GM23248 (cell line): ENCODE data around the gene CFB. TPM values are rescaled to one million over a fixed set of nuclear protein-coding genes. Genes with fewer than 3 reads are reported as not detected.
A peak's percentile ranks its signal among the peaks of the same experiment; 100 is the strongest.

ENCODE experiments used
- DNase-seq: peaks from one replicate; pipeline ENCODE4 v3.0.0-alpha.2; 2015
- H2AFZ ChIP-seq: fragments of 200-600 bp; sonication (generic); 2 replicates; pipeline ENCODE4 v1.6.1; 2016; ENCODE audit warnings: antibody characterized with exemption
- H3F3A ChIP-seq: fragments of 200-600 bp; sonication (generic); 2 replicates; pipeline ENCODE4 v1.6.1; 2016; ENCODE audit warnings: mild to moderate bottlenecking, antibody characterized with exemption, mixed run types; ENCODE audit not compliant: insufficient read depth
- H3K27ac ChIP-seq: fragments of 200-600 bp; sonication (generic); 2 replicates; pipeline ENCODE4 v1.5.1; 2016; ENCODE audit warnings: mild to moderate bottlenecking
- H3K27me3 ChIP-seq: fragments of 200-600 bp; sonication (generic); replicated peaks from 2 replicates; pipeline ENCODE4 v1.6.1; 2016; ENCODE audit warnings: mild to moderate bottlenecking; ENCODE audit not compliant: insufficient read depth
- H3K36me3 ChIP-seq: fragments of 200-600 bp; sonication (generic); 2 replicates; pipeline ENCODE4 v1.6.1; 2016; ENCODE audit warnings: low read depth, mild to moderate bottlenecking
- H3K4me1 ChIP-seq: fragments of 200-600 bp; sonication (generic); 2 replicates; pipeline ENCODE4 v1.6.1; 2016; ENCODE audit warnings: mild to moderate bottlenecking; ENCODE audit not compliant: insufficient read depth
- H3K4me2 ChIP-seq: fragments of 200-600 bp; sonication (generic); one replicate; pipeline ENCODE4 v1.6.1; 2016; ENCODE audit warnings: mild to moderate bottlenecking; ENCODE audit not compliant: unreplicated experiment
- H3K4me3 ChIP-seq: fragments of 200-600 bp; sonication (generic); 2 replicates; pipeline ENCODE4 v1.5.1; 2016; ENCODE audit warnings: mild to moderate bottlenecking
- H3K79me2 ChIP-seq: fragments of 200-600 bp; sonication (generic); 2 replicates; pipeline ENCODE4 v1.6.1; 2016; ENCODE audit warnings: mild to moderate bottlenecking; ENCODE audit not compliant: insufficient read depth
- H3K9ac ChIP-seq: fragments of 200-600 bp; sonication (generic); 2 replicates; pipeline ENCODE4 v1.6.1; 2016; ENCODE audit warnings: mild to moderate bottlenecking
- H3K9me2 ChIP-seq: fragments of 200-600 bp; sonication (generic); 2 replicates; pipeline ENCODE4 v1.6.1; 2016; ENCODE audit warnings: mixed run types, mild to moderate bottlenecking, moderate library complexity; ENCODE audit not compliant: insufficient read depth
- H3K9me3 ChIP-seq: fragments of 200-600 bp; sonication (generic); one replicate; pipeline ENCODE4 v1.6.1; 2017; ENCODE audit warnings: low read depth
- H4K20me1 ChIP-seq: fragments of 200-600 bp; sonication (generic); 2 replicates; pipeline ENCODE4 v1.6.0; 2016; ENCODE audit not compliant: insufficient read depth
- EZH2 ChIP-seq: fragments of 200-600 bp; sonication (generic); IDR thresholded peaks from 2 replicates; pipeline ENCODE4 v1.6.1; 2018; ENCODE audit warnings: antibody characterized with exemption, mild to moderate bottlenecking; ENCODE audit not compliant: insufficient read depth, poor library complexity, severe bottlenecking
- EZH2phosphoT487 ChIP-seq: fragments of 200-600 bp; sonication (generic); IDR thresholded peaks from 2 replicates; pipeline ENCODE4 v1.6.1; 2018; ENCODE audit warnings: antibody characterized with exemption, moderate library complexity, mild to moderate bottlenecking, low read depth; ENCODE audit not compliant: insufficient read depth
- WGBS, 2 experiments: methylation state at CpG; one replicate each; pipeline ENCODE4 v1.1.6; 2015 to 2017; ENCODE audit warnings: low lambda C conversion rate in 2 of 2, low coverage in 1 of 2; ENCODE audit errors: missing lambda C conversion rate in 2 of 2; 5-methylcytosine and 5-hydroxymethylcytosine counted together
- in situ Hi-C: fragments of 300-500 bp; cut with MboI; formaldehyde crosslinking; loops from 2 replicates; pipeline ENCODE4 v1.15.0; 2020
- polyA plus RNA-seq: library from polyadenylated mRNA; unstranded; fragments of >200 nt; fragmentation: Nextera tagmentation; extraction: Ambion mirVana; gene quantifications from 2 replicates; pipeline ENCODE4 v1.2.1, GENCODE V29; 2016
- total RNA-seq: library from RNA; depleted of rRNA; stranded (reverse); fragments of >200 nt; shearing (Covaris generic); gene quantifications from 2 replicates; pipeline ENCODE4 v1.2.3, GENCODE V29; 2014

The CFB gene
- total and polyA plus RNA-seq, 2 experiments from 2014 or later: 3.9 to 4.4 TPM

GRCh38 chr6:31935021-31935420, 10.9 kb upstream of the CFB start:
- WGBS, 2 experiments: 85 to 89% methylated on average over 3 of the region's 3 CpGs
- no peaks in the 10 kb centered on the region for H3K79me2 ChIP-seq
- H3K36me3 ChIP-seq: no peaks in the 10 kb centered on the region
- DNase-seq: no peak
- H3F3A ChIP-seq: no peaks in the 10 kb centered on the region
- H3K9me2 ChIP-seq: no peaks in the 10 kb centered on the region
- in situ Hi-C loops: no loop called here
- no peaks in the 10 kb centered on the region for H3K9me3 ChIP-seq
- H2AFZ ChIP-seq: no peak overlapping the region
- H3K4me3 ChIP-seq: no peak overlapping the region
- no peaks in the 10 kb centered on the region for H3K27me3 ChIP-seq
- H3K4me2 ChIP-seq: no peak overlapping the region
- no peak overlapping the region for H3K27ac ChIP-seq
- no peak for TF ChIP-seq EZH2
- no peak for TF ChIP-seq EZH2phosphoT487
- H3K4me1 ChIP-seq: no peaks in the 10 kb centered on the region
- H4K20me1 ChIP-seq: no peaks in the 10 kb centered on the region
- no peak overlapping the region for H3K9ac ChIP-seq

GRCh38 chr6:31935823-31936222, 10.1 kb upstream of the CFB start:
- Histone ChIP-seq H3K4me2 (no peak overlapping the region), H4K20me1 (no peaks in the 10 kb centered on the region), H3K27me3 (no peaks in the 10 kb centered on the region), H2AFZ (no peak overlapping the region), H3F3A (no peaks in the 10 kb centered on the region), H3K79me2 (no peaks in the 10 kb centered on the region), H3K27ac (no peak overlapping the region), H3K9ac (no peak overlapping the region), H3K9me3 (no peaks in the 10 kb centered on the region), H3K9me2 (no peaks in the 10 kb centered on the region), H3K4me1 (no peaks in the 10 kb centered on the region), H3K36me3 (no peaks in the 10 kb centered on the region), H3K4me3 (no peak overlapping the region)
- WGBS, 2 experiments: 77 to 79% methylated on average over 9 of the region's 9 CpGs
- no peak for TF ChIP-seq EZH2
- TF ChIP-seq EZH2phosphoT487: no peak
- in situ Hi-C loops: no loop called here
- no peak for DNase-seq

- WGBS, 2 experiments: 27 to 28% methylated on average over 6 of the region's 6 CpGs
- Histone ChIP-seq H3K79me2 (no peaks in the 10 kb centered on the region), H3K36me3 (no peaks in the 10 kb centered on the region), H3K4me2 (no peak overlapping the region), H3K4me1 (peaks cover 3% of the 10 kb centered on the region), H3K27ac (no peak overlapping the region), H3K9me2 (no peaks in the 10 kb centered on the region), H3F3A (no peaks in the 10 kb centered on the region), H3K9ac (no peak overlapping the region), H2AFZ (no peak overlapping the region), H4K20me1 (no peaks in the 10 kb centered on the region), H3K27me3 (no peaks in the 10 kb centered on the region), H3K4me3 (no peak overlapping the region), H3K9me3 (no peaks in the 10 kb centered on the region)
- in situ Hi-C loops: no loop called here
- TF ChIP-seq EZH2phosphoT487 (no peak), EZH2 (no peak)
- DNase-seq: peak; percentile 23
Measured at GRCh38 chr6:31940256-31940664, 5.6 kb upstream of the CFB start.

- in situ Hi-C loops: no loop called here
- Histone ChIP-seq H3K36me3 (no peaks in the 10 kb centered on the region), H3K9me2 (no peaks in the 10 kb centered on the region), H4K20me1 (no peaks in the 10 kb centered on the region), H3K27ac (no peak overlapping the region), H3F3A (no peaks in the 10 kb centered on the region), H3K4me2 (no peak overlapping the region), H3K79me2 (no peaks in the 10 kb centered on the region), H2AFZ (no peak overlapping the region), H3K9me3 (no peaks in the 10 kb centered on the region), H3K27me3 (no peaks in the 10 kb centered on the region), H3K9ac (no peak overlapping the region), H3K4me1 (peaks cover 13% of the 10 kb centered on the region), H3K4me3 (no peak overlapping the region)
- DNase-seq: no peak
- TF ChIP-seq EZH2: no peak
- TF ChIP-seq EZH2phosphoT487: no peak
- WGBS, 2 experiments: 62 to 66% methylated on average over 3 of the region's 3 CpGs
Measured at GRCh38 chr6:31943742-31944141, 2.2 kb upstream of the CFB start.

- H3K79me2 ChIP-seq: no peaks in the 10 kb centered on the region
- no peaks in the 10 kb centered on the region for H4K20me1 ChIP-seq
- H3K4me3 ChIP-seq: peak overlapping the region; percentile 70
- H3K27me3 ChIP-seq: no peaks in the 10 kb centered on the region
- DNase-seq: no peak
- TF ChIP-seq EZH2phosphoT487: no peak
- no peak for TF ChIP-seq EZH2
- peaks cover 7% of the 10 kb centered on the region; the same call in 1 of the 2 replicates for H3F3A ChIP-seq
- no peaks in the 10 kb centered on the region for H3K9me3 ChIP-seq
- H3K9ac ChIP-seq: peak overlapping the region; percentile 64
- peak overlapping the region; percentile 81 for H3K4me2 ChIP-seq
- H2AFZ ChIP-seq: peak overlapping the region; percentile 93
- H3K27ac ChIP-seq: peak overlapping the region; percentile 87
- 53 to 63% methylated on average over 9 of the region's 9 CpGs for WGBS, 2 experiments
- in situ Hi-C loops: no loop called here
- no peaks in the 10 kb centered on the region for H3K36me3 ChIP-seq
- peaks cover 18% of the 10 kb centered on the region for H3K4me1 ChIP-seq
- H3K9me2 ChIP-seq: no peaks in the 10 kb centered on the region
Measured at GRCh38 chr6:31945154-31945506, 765 bp upstream of the CFB start.
